Fibroblast of skin of abdomen (primary cell): ENCODE data around the gene MCU. TPM values are rescaled to one million over a fixed set of nuclear protein-coding genes. Genes with fewer than 3 reads are reported as not detected.
"Not testable (repeated sequence)": the region's sequence is repeated elsewhere in the genome, so short reads cannot be mapped to it uniquely, and the experiment has no call there.

ENCODE experiments used
- DNase-seq: peaks from one replicate; pipeline ENCODE4 v3.0.0-alpha.2; 2013
- polyA plus RNA-seq, 2 experiments: library from polyadenylated mRNA; unstranded; fragments of 120-200 nt; gene quantifications; one replicate each; pipeline ENCODE4 v1.2.1, GENCODE V29; 2013; ENCODE audit not compliant: insufficient read length in 2 of 2

The MCU gene
- polyA plus RNA-seq (2013, experiment 1 of 2; ENCODE audit: insufficient read length), result 44.8 TPM
- 43.2 TPM for polyA plus RNA-seq (2013, experiment 2 of 2; ENCODE audit: insufficient read length)

- DNase-seq, result peak; percentile 93
These were observed at the start of gene MCU for GRCh38 chr10:72691863-72692743. Gene MCU, plus strand, starts transcription at chr10:72692143. Its CDS starts 9 bp downstream, at chr10:72692152.

- DNase-seq, result no peak
These were observed 49.6 kb upstream of the MCU start for GRCh38 chr10:72642318-72642717.

- DNase-seq, result no peak
These were observed 46.6 kb upstream of the MCU start for GRCh38 chr10:72645263-72645858.

- not testable (repeated sequence) for DNase-seq
These were observed 45.0 kb upstream of the MCU start for GRCh38 chr10:72646971-72647370.

GRCh38 chr10:72648301-72648700 lies 43.6 kb upstream of the MCU start:
- DNase-seq, result no peak

GRCh38 chr10:72649291-72649690 lies 42.7 kb upstream of the MCU start:
- no peak for DNase-seq

- DNase-seq, result no peak
These were observed 38.4 kb upstream of the MCU start for GRCh38 chr10:72653383-72654096.

GRCh38 chr10:72654720-72655119 lies 37.2 kb upstream of the MCU start:
- DNase-seq, result no peak

GRCh38 chr10:72658696-72659400 lies 33.1 kb upstream of the MCU start:
- no peak for DNase-seq

- no peak for DNase-seq
These were observed 32.2 kb upstream of the MCU start for GRCh38 chr10:72659694-72660093.

- no peak for DNase-seq
These were observed 31.7 kb upstream of the MCU start for GRCh38 chr10:72660220-72660619.

GRCh38 chr10:72661431-72661830 lies 30.5 kb upstream of the MCU start:
- no peak for DNase-seq

- DNase-seq, result no peak
These were observed 28.0 kb upstream of the MCU start for GRCh38 chr10:72663971-72664370.

- peak; percentile 8 for DNase-seq
These were observed 26.0 kb upstream of the MCU start for GRCh38 chr10:72665925-72666324.

- DNase-seq, result no peak
These were observed 24.6 kb upstream of the MCU start for GRCh38 chr10:72667207-72667864.

GRCh38 chr10:72673280-72673679 lies 18.7 kb upstream of the MCU start:
- no peak for DNase-seq

- not testable (repeated sequence) for DNase-seq
These were observed 17.8 kb upstream of the MCU start for GRCh38 chr10:72674174-72674573.

GRCh38 chr10:72679838-72680241 lies 12.1 kb upstream of the MCU start:
- no peak for DNase-seq

GRCh38 chr10:72682638-72683037 lies 9.3 kb upstream of the MCU start:
- DNase-seq, result no peak

GRCh38 chr10:72685264-72685921 lies 6.5 kb upstream of the MCU start:
- DNase-seq, result no peak

GRCh38 chr10:72686430-72686829 lies 5.5 kb upstream of the MCU start:
- not testable (repeated sequence) for DNase-seq
